Astrocyte (in vitro differentiated cells and primary cell): Measurements from ENCODE around the gene WNT7B.

Source experiments
- EZH2 ChIP-seq: IDR thresholded peaks from 2 replicates; pipeline ENCODE4 v1.6.1; 2012; ENCODE audit warnings: mild to moderate bottlenecking, low read length, inconsistent platforms; ENCODE audit not compliant: insufficient read depth
- TF ChIP-seq, protein P1 (sequence below): IDR thresholded peaks from 2 replicates; pipeline ENCODE4 v1.5.1; 2011; ENCODE audit warnings: low read depth, mild to moderate bottlenecking, inconsistent platforms, low read length, moderate library complexity; ENCODE audit not compliant: insufficient read depth

DNA sequence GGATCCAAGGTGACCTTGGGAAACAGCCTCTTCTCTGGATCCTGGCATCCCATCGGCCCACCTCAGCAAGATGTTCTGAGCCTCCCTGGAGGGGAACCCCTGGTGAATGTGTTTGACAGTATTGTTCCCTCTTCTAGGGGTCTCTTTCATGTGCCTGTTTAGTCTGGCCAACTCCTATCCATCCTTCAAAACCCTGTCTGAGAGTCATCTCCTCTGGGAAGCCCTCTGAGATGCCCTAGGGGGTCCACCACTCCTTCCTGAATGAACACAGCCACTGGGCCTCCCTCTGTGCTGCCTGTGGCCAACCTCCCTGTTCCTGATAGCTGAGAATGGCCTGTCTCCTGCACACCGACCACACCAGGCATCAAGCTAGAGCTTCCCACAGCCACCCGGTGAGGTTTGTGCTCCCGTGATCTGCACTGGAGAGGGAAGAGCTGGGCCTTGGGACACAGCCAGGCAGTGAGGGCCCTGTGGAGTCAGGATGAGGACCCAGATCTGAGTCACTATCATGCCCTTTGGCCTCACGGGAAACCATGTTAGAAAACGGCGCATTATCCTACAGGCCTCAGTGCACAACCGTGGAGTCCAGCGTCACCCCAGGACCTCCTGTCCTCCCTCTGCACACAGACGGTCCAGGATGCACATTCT lies 8.8 kb downstream of the WNT7B start:
- TF ChIP-seq, protein P1, sequence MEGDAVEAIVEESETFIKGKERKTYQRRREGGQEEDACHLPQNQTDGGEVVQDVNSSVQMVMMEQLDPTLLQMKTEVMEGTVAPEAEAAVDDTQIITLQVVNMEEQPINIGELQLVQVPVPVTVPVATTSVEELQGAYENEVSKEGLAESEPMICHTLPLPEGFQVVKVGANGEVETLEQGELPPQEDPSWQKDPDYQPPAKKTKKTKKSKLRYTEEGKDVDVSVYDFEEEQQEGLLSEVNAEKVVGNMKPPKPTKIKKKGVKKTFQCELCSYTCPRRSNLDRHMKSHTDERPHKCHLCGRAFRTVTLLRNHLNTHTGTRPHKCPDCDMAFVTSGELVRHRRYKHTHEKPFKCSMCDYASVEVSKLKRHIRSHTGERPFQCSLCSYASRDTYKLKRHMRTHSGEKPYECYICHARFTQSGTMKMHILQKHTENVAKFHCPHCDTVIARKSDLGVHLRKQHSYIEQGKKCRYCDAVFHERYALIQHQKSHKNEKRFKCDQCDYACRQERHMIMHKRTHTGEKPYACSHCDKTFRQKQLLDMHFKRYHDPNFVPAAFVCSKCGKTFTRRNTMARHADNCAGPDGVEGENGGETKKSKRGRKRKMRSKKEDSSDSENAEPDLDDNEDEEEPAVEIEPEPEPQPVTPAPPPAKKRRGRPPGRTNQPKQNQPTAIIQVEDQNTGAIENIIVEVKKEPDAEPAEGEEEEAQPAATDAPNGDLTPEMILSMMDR: no peak
- no peak for TF ChIP-seq EZH2
